ENCODE data around the gene IGFBP2. TPM values are rescaled to one million over a fixed set of nuclear protein-coding genes. Genes with fewer than 3 reads are reported as not detected.
A peak's percentile ranks its signal among the peaks of the same experiment; 100 is the strongest.

The IGFBP2 gene
- total and polyA plus RNA-seq, 9 of the 15 experiments (the other 6 are each of a cell fraction or from before 2014, with no cell fraction given) = 0.93 TPM; not detected in 8

DNA sequence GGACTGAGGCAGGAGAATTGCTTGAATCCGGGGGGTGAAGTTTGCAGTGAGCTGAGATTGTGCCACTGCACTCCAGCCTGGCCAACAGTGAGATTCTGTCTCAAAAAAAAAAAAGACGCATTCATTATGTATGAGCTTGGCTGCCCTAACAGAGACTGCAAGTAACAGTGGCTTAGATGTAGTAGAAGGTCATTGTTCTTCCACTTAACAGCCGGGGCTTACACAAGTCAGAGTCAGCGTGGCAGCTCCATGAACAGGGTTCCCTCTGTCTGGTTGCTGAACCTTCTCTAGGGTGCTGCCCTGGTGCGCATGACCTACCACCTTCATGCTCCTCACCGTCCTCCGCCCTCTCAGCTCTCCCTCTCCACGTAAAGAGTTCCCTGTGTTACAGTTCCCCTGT is 49.1 kb upstream of the IGFBP2 start:
- POLR2A ChIA-PET = interaction anchor here (0.5 kb wide), 1 partner anchor 171 kb away, joined by 3 read pairs; no protein-coding TSS in a partner anchor
- no peak for TF ChIP-seq ARID2 (IDR thresholded peaks at IDR 0.05)
- no peak for TF ChIP-seq TEAD4 (IDR thresholded peaks at IDR 0.05; ENCODE audit: low read length)
- TF ChIP-seq TEAD4 (CRISPR knock-in tag; IDR thresholded peaks at IDR 0.05; ENCODE audit: borderline replicate concordance) = no peak
- TF ChIP-seq TARDBP (IDR thresholded peaks at IDR 0.05) = no peak
- no peak for FAIRE-seq

DNA sequence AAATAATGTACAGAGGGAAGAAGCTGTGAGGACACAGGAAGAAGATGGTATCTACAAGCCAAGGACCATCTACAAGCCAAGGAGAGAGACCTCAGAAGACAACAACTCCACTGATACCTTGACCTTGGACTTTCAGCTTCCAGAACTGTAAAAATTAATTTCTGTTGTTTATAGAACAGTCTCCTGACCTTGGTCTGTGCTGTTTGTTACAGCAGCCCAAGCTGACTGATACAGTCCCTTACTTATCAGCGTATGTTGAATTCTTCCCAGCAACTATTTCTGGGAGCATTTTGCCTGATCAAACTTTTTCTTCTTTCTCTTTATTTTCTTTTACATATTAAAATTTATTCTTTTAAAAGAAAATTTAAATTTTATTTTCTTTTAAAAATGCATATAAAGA is 47.8 kb upstream of the IGFBP2 start:
- DNase-seq (ENCODE audit: extremely low read depth in 1 of 4, low spot score in 3 of 4) (no peak), FAIRE-seq (no peak), ATAC-seq (no peak)
- in situ Hi-C loops (cut with MboI) (no loop called here), intact Hi-C loops (cut with micrococcal nuclease) (no loop called here)
- Histone ChIP-seq H3K36me3 (ENCODE audit: control insufficient read depth, insufficient read depth, low read length) (no peaks in the 10 kb centered on the region), H3K4me2 (ENCODE audit: insufficient read depth, low read length) (no peak overlapping the region), H4K20me1 (replicated peaks; ENCODE audit: control insufficient read depth, insufficient read depth, low read length) (no peaks in the 10 kb centered on the region), H3K4me1 (replicated peaks in 1 of 2; ENCODE audit: control insufficient read depth in 2 of 2, insufficient read depth in 2 of 2, low read length in 2 of 2) (no peaks in the 10 kb centered on the region), H3K9me1 (ENCODE audit: control insufficient read depth, insufficient read depth, low read length) (no peaks in the 10 kb centered on the region), H3K79me2 (ENCODE audit: control insufficient read depth, insufficient read depth, low read length) (no peaks in the 10 kb centered on the region), H2AFZ (ENCODE audit: low read depth, low read length) (no peak overlapping the region), H3K9me3 (replicated peaks; ENCODE audit: control insufficient read depth, insufficient read depth, low read depth, low read length) (no peaks in the 10 kb centered on the region), H3K9ac (ENCODE audit: insufficient read depth in 1 of 2, low read depth in 2 of 2, low read length in 2 of 2) (no peak overlapping the region), H3K27ac (ENCODE audit: extremely low read depth, low read depth, low read length) (no peak overlapping the region), H3K4me3 (no peak overlapping the region), H3K27me3 (ENCODE audit: control insufficient read depth in 2 of 2, insufficient read depth in 2 of 2, low read length in 2 of 2) (peaks cover 0 to 49% of the 10 kb centered on the region in 2 experiments; a peak in 3 of 5 replicates)
- POLR2A ChIA-PET = interaction anchor here (0.6 kb wide), 1 partner anchor 583 kb away, joined by 4 read pairs; no protein-coding TSS in a partner anchor
- CTCF ChIA-PET (ENCODE audit: low intra/inter-chr PET ratio) = no interaction called here
- BruUV-seq (replicated peaks) = no TSS peak
- TF ChIP-seq, protein P1, sequence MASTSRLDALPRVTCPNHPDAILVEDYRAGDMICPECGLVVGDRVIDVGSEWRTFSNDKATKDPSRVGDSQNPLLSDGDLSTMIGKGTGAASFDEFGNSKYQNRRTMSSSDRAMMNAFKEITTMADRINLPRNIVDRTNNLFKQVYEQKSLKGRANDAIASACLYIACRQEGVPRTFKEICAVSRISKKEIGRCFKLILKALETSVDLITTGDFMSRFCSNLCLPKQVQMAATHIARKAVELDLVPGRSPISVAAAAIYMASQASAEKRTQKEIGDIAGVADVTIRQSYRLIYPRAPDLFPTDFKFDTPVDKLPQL (IDR thresholded peaks at IDR 0.05; ENCODE audit: extremely low read depth, insufficient read length) = no peak
- peak; percentile 94 for TF ChIP-seq ZNF12 (CRISPR knock-in tag; IDR thresholded peaks at IDR 0.05)
- WGBS (ENCODE audit: insufficient coverage, low coverage, missing lambda C conversion rate) = 45% methylated on average over 1 of the region's 1 CpG

More for the DNA sequence above, 49.1 kb upstream of the IGFBP2 start:
- intact Hi-C loops (cut with micrococcal nuclease) (no loop called here), in situ Hi-C loops (cut with MboI) (no loop called here)
- no peak overlapping the region for H3K9ac ChIP-seq (ENCODE audit: insufficient read depth in 1 of 2, low read depth in 2 of 2, low read length in 2 of 2)
- no peaks in the 10 kb centered on the region for H3K79me2 ChIP-seq (ENCODE audit: control insufficient read depth, insufficient read depth, low read length)
- H3K36me3 ChIP-seq (ENCODE audit: control insufficient read depth, insufficient read depth, low read length) = no peaks in the 10 kb centered on the region
- no peak for ATAC-seq
- 0% methylated on average over 7 of the region's 8 CpGs for WGBS (ENCODE audit: insufficient coverage, low coverage, missing lambda C conversion rate)
- H4K20me1 ChIP-seq (replicated peaks; ENCODE audit: control insufficient read depth, insufficient read depth, low read length) = no peaks in the 10 kb centered on the region
- no peak overlapping the region for H2AFZ ChIP-seq (ENCODE audit: low read depth, low read length)
- H3K4me1 ChIP-seq (replicated peaks in 1 of 2; ENCODE audit: control insufficient read depth in 2 of 2, insufficient read depth in 2 of 2, low read length in 2 of 2) = no peaks in the 10 kb centered on the region
- no peak overlapping the region for H3K27ac ChIP-seq (ENCODE audit: extremely low read depth, low read depth, low read length)
- no TSS peak for BruUV-seq (replicated peaks)
- peaks cover 0 to 46% of the 10 kb centered on the region in 2 experiments; a peak in 3 of 5 replicates for H3K27me3 ChIP-seq (ENCODE audit: control insufficient read depth in 2 of 2, insufficient read depth in 2 of 2, low read length in 2 of 2)
- no peak for DNase-seq (ENCODE audit: extremely low read depth in 1 of 4, low spot score in 3 of 4)
- H3K4me3 ChIP-seq = no peak overlapping the region
- H3K9me3 ChIP-seq (replicated peaks; ENCODE audit: control insufficient read depth, insufficient read depth, low read depth, low read length) = no peaks in the 10 kb centered on the region
- CTCF ChIA-PET (ENCODE audit: low intra/inter-chr PET ratio) = no interaction called here
- H3K4me2 ChIP-seq (ENCODE audit: insufficient read depth, low read length) = no peak overlapping the region
- no peaks in the 10 kb centered on the region for H3K9me1 ChIP-seq (ENCODE audit: control insufficient read depth, insufficient read depth, low read length)
